Astrocyte (in vitro differentiated cells and primary cell): Measurements from ENCODE around the gene SH3BP2. TPM values are rescaled to one million over a fixed set of nuclear protein-coding genes. Genes with fewer than 3 reads are reported as not detected.

ENCODE experiments used
- DNase-seq: peaks from one replicate; pipeline ENCODE4 v3.0.0-alpha.2; 2010; ENCODE audit warnings: low read depth
- FAIRE-seq: peaks from 2 replicates; lab custom pipeline; 2011; peaks lifted over from hg19 to GRCh38; lab: Jason Lieb, UNC
- H2AFZ ChIP-seq: 2 replicates; pipeline ENCODE4 v1.6.0; 2012; ENCODE audit warnings: low read depth, low read length, inconsistent platforms
- H3K27ac ChIP-seq: 2 replicates; pipeline ENCODE4 v1.5.1; 2011; ENCODE audit warnings: low read depth, low read length, inconsistent platforms
- H3K27me3 ChIP-seq: 2 replicates; pipeline ENCODE4 v1.6.0; 2011; ENCODE audit warnings: low read length, inconsistent platforms; ENCODE audit not compliant: insufficient read depth
- H3K36me3 ChIP-seq: 2 replicates; pipeline ENCODE4 v1.5.1; 2011; ENCODE audit warnings: low read length, inconsistent platforms; ENCODE audit not compliant: insufficient read depth
- H3K4me1 ChIP-seq: 2 replicates; pipeline ENCODE4 v1.5.1; 2011; ENCODE audit warnings: low read length, inconsistent platforms; ENCODE audit not compliant: insufficient read depth
- H3K4me2 ChIP-seq: 2 replicates; pipeline ENCODE4 v1.6.0; 2012; ENCODE audit warnings: low read length, inconsistent platforms
- H3K4me3 ChIP-seq: 2 replicates; pipeline ENCODE4 v1.5.1; 2011; ENCODE audit warnings: low read depth, mild to moderate bottlenecking, low read length, inconsistent platforms; ENCODE audit not compliant: insufficient read depth
- H3K79me2 ChIP-seq: 2 replicates; pipeline ENCODE4 v1.6.0; 2012; ENCODE audit warnings: mild to moderate bottlenecking, low read length, inconsistent platforms; ENCODE audit not compliant: insufficient read depth
- H3K9ac ChIP-seq: 2 replicates; pipeline ENCODE4 v1.6.0; 2012; ENCODE audit warnings: mild to moderate bottlenecking, low read length, inconsistent platforms
- H3K9me3 ChIP-seq: 2 replicates; pipeline ENCODE4 v1.5.1; 2012; ENCODE audit warnings: low read depth, mild to moderate bottlenecking, low read length, inconsistent platforms; ENCODE audit not compliant: insufficient read depth
- H4K20me1 ChIP-seq: 2 replicates; pipeline ENCODE4 v1.6.0; 2012; ENCODE audit warnings: low read length, inconsistent platforms; ENCODE audit not compliant: insufficient read depth
- H3K27ac Mint-ChIP-seq: one replicate; pipeline ENCODE4 v1.8.0; 2021; ENCODE audit warnings: mild to moderate bottlenecking, mixed read lengths; ENCODE audit not compliant: unreplicated experiment
- H3K27me3 Mint-ChIP-seq: one replicate; pipeline ENCODE4 v1.8.0; 2021; ENCODE audit warnings: low read depth, mixed read lengths; ENCODE audit not compliant: unreplicated experiment
- H3K36me3 Mint-ChIP-seq: one replicate; pipeline ENCODE4 v1.8.0; 2021; ENCODE audit warnings: low read depth, mixed read lengths; ENCODE audit not compliant: unreplicated experiment
- H3K4me1 Mint-ChIP-seq: one replicate; pipeline ENCODE4 v1.8.0; 2021; ENCODE audit warnings: low read depth, mixed read lengths; ENCODE audit not compliant: unreplicated experiment
- H3K4me3 Mint-ChIP-seq: one replicate; pipeline ENCODE4 v1.8.0; 2021; ENCODE audit warnings: mild to moderate bottlenecking, moderate library complexity, mixed read lengths; ENCODE audit not compliant: unreplicated experiment
- H3K9me3 Mint-ChIP-seq: one replicate; pipeline ENCODE4 v1.8.0; 2021; ENCODE audit warnings: mild to moderate bottlenecking, mixed read lengths; ENCODE audit not compliant: unreplicated experiment
- EZH2 ChIP-seq: IDR thresholded peaks from 2 replicates; pipeline ENCODE4 v1.6.1; 2012; ENCODE audit warnings: mild to moderate bottlenecking, low read length, inconsistent platforms; ENCODE audit not compliant: insufficient read depth
- total RNA-seq: library from RNA; stranded (reverse); gene quantifications from 2 replicates; pipeline ENCODE4 v1.2.1, GENCODE V29; 2021
- TF ChIP-seq, protein P1 (sequence below): IDR thresholded peaks from 2 replicates; pipeline ENCODE4 v1.5.1; 2011; ENCODE audit warnings: low read depth, mild to moderate bottlenecking, inconsistent platforms, low read length, moderate library complexity; ENCODE audit not compliant: insufficient read depth

The SH3BP2 gene
- total RNA-seq, 1 donor from 2014 or later = 33.7 TPM

- peaks cover 51% of the 10 kb centered on the region for H3K79me2 ChIP-seq
Observed at GRCh38 chr4:2796849-2797544, 4.1 kb downstream of the SH3BP2 start.

GRCh38 chr4:2797545-2798305 is 4.8 kb downstream of the SH3BP2 start:
- no peak overlapping the region for H2AFZ ChIP-seq
- H3K9me3 ChIP-seq = no peaks in the 10 kb centered on the region
- H3K27ac Mint-ChIP-seq = no peak overlapping the region
- H3K27me3 Mint-ChIP-seq = no peaks in the 10 kb centered on the region
- H3K4me1 Mint-ChIP-seq = peaks cover 17% of the 10 kb centered on the region
- no peaks in the 10 kb centered on the region for H3K36me3 Mint-ChIP-seq
- peaks cover 51% of the 10 kb centered on the region for H3K79me2 ChIP-seq
- no peaks in the 10 kb centered on the region for H3K36me3 ChIP-seq
- DNase-seq (no peak), FAIRE-seq (no peak)
- no peaks in the 10 kb centered on the region for H3K9me3 Mint-ChIP-seq
- no peak overlapping the region for H3K27ac ChIP-seq
- no peaks in the 10 kb centered on the region for H4K20me1 ChIP-seq
- no peak overlapping the region for H3K9ac ChIP-seq
- no peak overlapping the region for H3K4me2 ChIP-seq
- H3K4me3 Mint-ChIP-seq = no peak overlapping the region
- H3K4me1 ChIP-seq = peaks cover 50% of the 10 kb centered on the region
- TF ChIP-seq, protein P1, sequence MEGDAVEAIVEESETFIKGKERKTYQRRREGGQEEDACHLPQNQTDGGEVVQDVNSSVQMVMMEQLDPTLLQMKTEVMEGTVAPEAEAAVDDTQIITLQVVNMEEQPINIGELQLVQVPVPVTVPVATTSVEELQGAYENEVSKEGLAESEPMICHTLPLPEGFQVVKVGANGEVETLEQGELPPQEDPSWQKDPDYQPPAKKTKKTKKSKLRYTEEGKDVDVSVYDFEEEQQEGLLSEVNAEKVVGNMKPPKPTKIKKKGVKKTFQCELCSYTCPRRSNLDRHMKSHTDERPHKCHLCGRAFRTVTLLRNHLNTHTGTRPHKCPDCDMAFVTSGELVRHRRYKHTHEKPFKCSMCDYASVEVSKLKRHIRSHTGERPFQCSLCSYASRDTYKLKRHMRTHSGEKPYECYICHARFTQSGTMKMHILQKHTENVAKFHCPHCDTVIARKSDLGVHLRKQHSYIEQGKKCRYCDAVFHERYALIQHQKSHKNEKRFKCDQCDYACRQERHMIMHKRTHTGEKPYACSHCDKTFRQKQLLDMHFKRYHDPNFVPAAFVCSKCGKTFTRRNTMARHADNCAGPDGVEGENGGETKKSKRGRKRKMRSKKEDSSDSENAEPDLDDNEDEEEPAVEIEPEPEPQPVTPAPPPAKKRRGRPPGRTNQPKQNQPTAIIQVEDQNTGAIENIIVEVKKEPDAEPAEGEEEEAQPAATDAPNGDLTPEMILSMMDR = no peak
- no peak for TF ChIP-seq EZH2
- no peak overlapping the region for H3K4me3 ChIP-seq
- no peaks in the 10 kb centered on the region for H3K27me3 ChIP-seq

More at GRCh38 chr4:2796849-2797544, 4.1 kb downstream of the SH3BP2 start:
- H3K4me3 ChIP-seq = no peak overlapping the region
- H3K4me1 ChIP-seq = peaks cover 50% of the 10 kb centered on the region
- no peaks in the 10 kb centered on the region for H3K36me3 Mint-ChIP-seq
- H4K20me1 ChIP-seq = no peaks in the 10 kb centered on the region
- no peak overlapping the region for H3K27ac Mint-ChIP-seq
- no peaks in the 10 kb centered on the region for H3K9me3 Mint-ChIP-seq
- H3K27ac ChIP-seq = no peak overlapping the region
- H2AFZ ChIP-seq = peak overlapping the region; percentile 2
- no peaks in the 10 kb centered on the region for H3K27me3 Mint-ChIP-seq
- DNase-seq (no peak), FAIRE-seq (no peak)
- peaks cover 17% of the 10 kb centered on the region for H3K4me1 Mint-ChIP-seq
- no peaks in the 10 kb centered on the region for H3K36me3 ChIP-seq
- H3K9ac ChIP-seq = no peak overlapping the region
- TF ChIP-seq EZH2 = no peak
- TF ChIP-seq, protein P1 = no peak
- H3K9me3 ChIP-seq = no peaks in the 10 kb centered on the region
- no peak overlapping the region for H3K4me3 Mint-ChIP-seq
- H3K4me2 ChIP-seq = peak overlapping the region; percentile 19
- no peaks in the 10 kb centered on the region for H3K27me3 ChIP-seq
